Posterior cingulate gyrus (tissue), 11 donors: ENCODE measurements around the gene ZNF232.
A peak's percentile ranks its signal among the peaks of the same experiment; 100 is the strongest.
"Not testable (repeated sequence)": the region's sequence is repeated elsewhere in the genome, so short reads cannot be mapped to it uniquely, and the experiment has no call there.

Source experiments
- DNase-seq, 10 donors: peaks; one replicate each; pipeline versions ENCODE4 v3.0.0 to v3.0.0-alpha.2; 2020 to 2021; ENCODE audit warnings: mixed read lengths in 3 of 10
- intact Hi-C: fragments of 100-400 bp; cut with DNase I; formaldehyde crosslinking; loops from one replicate; pipeline ENCODE4 v1.15.1; 2023

ZNF232 gene

DNA sequence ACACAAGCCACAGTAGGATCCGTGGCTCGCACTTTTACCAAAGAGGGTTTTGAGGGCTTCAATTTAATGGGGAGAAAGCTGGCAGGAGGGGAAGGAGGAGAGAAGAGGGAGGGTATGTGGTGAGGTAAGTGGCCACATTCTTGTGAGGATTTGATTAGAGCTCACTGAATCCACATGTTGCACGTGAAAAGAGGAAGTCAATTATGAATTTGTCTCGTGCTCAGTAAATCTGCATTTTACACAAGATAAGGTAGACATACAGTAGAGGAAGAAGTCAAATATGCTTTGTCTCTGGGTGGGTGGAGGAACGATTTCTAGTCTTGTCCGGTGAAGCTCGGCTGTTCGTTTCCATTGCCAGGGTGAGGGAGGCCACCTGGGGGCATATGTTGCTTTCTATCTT is 862 bp downstream of the ZNF232 start:
- no peak for DNase-seq
- intact Hi-C loops = loop anchor here (5.0 kb wide), 1 partner anchor 81 kb away; the partner anchor contains the start of gene ZNF594

DNA sequence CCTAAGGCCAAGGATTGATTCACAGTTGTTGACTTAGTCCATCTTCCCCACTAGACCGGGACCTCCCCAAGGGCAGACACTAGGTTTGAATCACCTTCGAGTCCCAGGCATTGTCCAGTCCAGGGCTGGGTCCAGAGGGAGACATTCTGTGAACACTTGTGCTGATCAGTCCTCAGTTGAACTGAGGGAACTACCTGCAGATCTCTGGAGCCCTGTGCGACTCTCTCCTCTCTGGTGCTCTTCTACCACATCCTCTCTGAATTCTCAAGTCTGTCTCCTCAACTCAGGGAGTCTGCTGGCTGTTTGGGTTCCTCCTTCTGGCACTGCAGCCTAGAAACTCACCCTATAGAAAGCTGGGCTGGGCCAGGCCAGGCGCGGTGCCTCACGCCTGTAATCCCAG is 10.8 kb downstream of the ZNF232 start:
- intact Hi-C loops = no loop called here
- DNase-seq = no peak

- DNase-seq = no peak
- intact Hi-C loops = no loop called here
Measured at GRCh38 chr17:5099271-5099670, 12.4 kb downstream of the ZNF232 start.

- intact Hi-C loops = no loop called here
- peak in 6 of 10 donors; percentile 17 to 91 (median 47) for DNase-seq
Measured at GRCh38 chr17:5097101-5097834, 14.4 kb downstream of the ZNF232 start.

DNA sequence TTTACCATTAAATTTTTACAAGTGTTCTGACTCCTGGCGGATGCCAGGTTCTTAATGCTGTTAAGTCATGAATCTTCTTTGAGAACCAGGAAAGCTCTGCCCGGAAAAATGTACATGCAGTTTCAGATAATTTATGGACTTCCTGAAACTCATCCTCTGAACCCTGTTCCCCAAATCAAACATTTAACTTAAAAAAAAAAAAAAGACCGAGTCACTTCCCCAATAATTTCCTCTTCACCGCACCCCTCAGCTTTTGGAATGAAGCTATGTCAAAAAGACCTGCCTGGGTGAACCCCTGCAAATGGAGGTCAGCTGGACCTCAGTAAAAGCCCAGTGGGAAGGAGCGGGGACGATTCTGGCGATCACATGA is 15.0 kb downstream of the ZNF232 start:
- DNase-seq = no peak
- intact Hi-C loops = no loop called here

- no peak for DNase-seq
- intact Hi-C loops = no loop called here
Measured at GRCh38 chr17:5092218-5093010, 19.3 kb downstream of the ZNF232 start.

DNA sequence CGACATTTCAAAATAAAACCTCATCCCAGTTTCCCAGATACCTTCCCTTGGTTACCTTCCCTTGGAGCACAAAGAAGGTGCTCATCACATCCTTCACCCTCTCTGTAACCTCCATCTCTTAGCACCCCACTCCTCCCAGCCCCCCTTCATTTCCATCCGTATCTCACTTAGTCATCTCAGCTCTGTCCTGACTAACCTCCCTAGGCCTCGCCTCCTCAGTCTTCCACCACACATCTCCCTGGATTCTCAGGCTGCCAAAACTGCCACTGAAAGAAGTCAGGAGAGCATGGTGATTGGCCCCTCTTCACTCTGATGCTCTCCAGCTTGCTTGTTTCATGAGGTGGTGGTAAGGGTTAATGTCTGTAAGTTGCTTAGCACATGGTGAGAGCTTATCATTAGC is 31.1 kb downstream of the ZNF232 start:
- intact Hi-C loops = no loop called here
- DNase-seq = no peak

DNA sequence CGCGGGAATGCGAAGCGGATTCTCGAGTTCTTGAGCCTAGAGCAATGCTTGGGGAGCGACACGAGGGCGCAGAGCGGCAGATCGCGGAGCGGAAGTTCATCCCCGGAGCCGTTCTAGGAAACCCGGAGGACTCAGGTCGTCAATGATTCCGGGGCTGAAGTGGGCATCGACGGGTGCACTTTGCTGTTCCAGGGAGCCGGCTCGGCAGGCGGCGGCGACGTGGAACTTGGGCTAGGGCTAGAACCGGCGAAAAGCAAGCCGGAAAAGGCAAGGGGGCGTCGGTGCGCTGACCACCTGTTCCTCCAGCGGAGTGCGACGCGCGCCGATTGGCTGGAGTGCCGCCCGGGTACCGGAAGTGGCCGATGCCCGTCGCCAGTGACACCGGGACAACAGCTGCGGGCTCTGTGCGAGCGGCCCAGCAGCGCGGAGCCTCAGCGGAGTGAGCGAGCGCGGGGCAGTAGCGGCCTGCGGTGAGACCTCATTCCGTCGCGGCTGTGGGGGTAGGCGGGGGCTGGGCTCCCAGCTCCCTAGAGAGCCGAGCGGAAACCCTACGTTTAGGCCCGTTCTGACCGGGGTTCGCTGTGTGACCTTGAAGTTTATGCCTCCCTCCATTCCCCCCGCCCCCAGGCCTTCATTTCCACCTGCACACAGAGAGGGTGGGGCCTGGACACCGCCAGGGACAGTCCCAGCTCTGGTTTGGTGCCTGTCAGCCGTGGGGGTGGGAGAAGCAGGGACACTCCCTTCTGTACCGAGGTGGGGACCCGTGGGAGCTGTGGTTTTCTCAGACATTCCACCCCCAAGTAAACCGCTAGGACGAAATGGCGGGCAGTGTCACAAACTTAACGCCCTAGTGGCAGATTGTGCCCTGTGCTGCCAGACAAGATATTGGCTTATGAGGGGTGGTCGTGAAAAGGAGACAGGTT is 33.3 kb downstream of the ZNF232 start, which contains the start of gene ZFP3:
Gene ZFP3, plus strand, starts transcription at position 362 of the 923 bp plus-strand sequence. CDS start 13,038 bp downstream, outside the sequence.
- peak; percentile 80 to 97 (median 88) for DNase-seq
- intact Hi-C loops = no loop called here

GRCh38 chr17:5077781-5078105 is 33.9 kb downstream of the ZNF232 start:
- DNase-seq = no peak
- intact Hi-C loops = no loop called here

- DNase-seq, intact Hi-C loops: not testable (repeated sequence)
Measured at GRCh38 chr17:5077275-5077674, 34.4 kb downstream of the ZNF232 start.

DNA sequence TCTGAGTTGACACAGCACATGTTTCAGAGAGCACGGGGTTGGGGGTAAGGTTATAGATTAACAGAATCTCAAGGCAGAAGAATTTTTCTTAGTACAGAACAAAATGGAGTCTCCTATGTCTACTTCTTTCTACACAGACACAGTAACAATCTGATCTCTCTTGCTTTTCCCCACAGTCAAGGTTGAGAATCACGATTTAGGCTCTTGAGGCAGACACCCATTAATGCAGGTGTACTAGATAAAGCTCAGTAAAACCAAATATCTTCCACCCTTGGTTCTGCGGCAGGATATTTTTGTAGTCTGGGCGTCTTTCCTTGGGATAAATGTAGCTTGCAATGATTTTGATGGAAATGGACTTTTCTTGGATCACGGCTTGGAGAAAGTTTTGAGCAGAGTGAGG is 36.2 kb downstream of the ZNF232 start:
- intact Hi-C loops, DNase-seq: not testable (repeated sequence)

GRCh38 chr17:5069724-5070123 is 42.0 kb downstream of the ZNF232 start:
- intact Hi-C loops = no loop called here
- DNase-seq = no peak

DNA sequence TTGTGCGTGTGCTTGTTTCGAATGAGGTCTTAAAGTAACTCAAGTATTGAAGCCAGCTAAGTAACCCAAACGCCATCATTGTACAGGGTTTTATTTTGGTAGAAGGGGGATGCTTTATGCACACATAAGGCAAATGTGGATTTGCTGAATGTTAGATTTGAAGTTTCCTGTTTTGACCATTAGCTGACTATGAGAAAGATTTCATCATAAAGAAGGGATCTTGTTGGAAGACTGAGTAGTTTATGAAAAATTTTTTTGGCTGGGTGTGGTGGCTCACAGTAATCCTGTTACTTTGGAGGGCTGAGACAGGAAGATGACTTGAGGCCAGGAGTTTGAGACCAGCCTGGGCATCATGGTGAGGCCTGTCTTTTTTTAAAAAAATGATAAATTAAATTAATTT is 43.4 kb downstream of the ZNF232 start:
- DNase-seq = no peak
- intact Hi-C loops = no loop called here

DNA sequence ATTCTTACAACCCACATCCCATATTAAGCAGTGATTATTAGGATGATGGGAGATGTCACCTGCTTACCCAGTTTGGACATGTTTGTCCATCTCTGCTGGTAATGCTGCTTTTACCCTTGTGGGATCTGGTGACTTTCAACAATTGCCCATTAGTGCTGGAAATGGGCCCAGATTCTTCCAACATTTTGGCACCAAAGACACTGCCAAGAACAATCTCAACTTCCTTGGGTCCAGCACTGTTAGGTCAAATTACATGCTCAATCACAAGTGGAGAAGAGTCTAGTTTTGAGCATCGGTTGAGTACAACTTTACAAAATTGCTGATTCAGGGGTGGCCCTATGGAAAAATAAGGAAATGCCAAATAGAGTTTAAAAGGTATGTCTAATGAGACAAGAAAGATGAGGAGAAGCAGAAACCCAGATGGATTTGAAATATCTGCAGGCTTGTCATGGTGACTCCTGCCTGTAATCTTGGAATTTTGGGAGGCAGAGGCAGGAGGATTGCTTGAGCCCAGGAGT is 46.4 kb downstream of the ZNF232 start:
- intact Hi-C loops = no loop called here
- no peak for DNase-seq
